OCI-LY7 (cell line): ENCODE results near the gene WDR7. TPM values are rescaled to one million over a fixed set of nuclear protein-coding genes. Genes with fewer than 3 reads are reported as not detected.
"Not testable (repeated sequence)": the region's sequence is repeated elsewhere in the genome, so short reads cannot be mapped to it uniquely, and the experiment has no call there.

ENCODE experiments used
- BruUV-seq: library from RNA; stranded (reverse); fragments of 400-500 nt; replicated peaks from 2 replicates; lab custom pipeline; 2021; lab: Mats Ljungman, UMichigan
- CTCF ChIA-PET: fragments of 300-600 bp; sonication (Branson Sonifier 250); formaldehyde crosslinking; loops from one replicate; lab custom pipeline; 2022; ENCODE audit warnings: antibody characterized with exemption; ENCODE audit not compliant: unreplicated experiment; lab: Charles Lee
- POLR2A ChIA-PET: fragments of 300-600 bp; sonication (Branson Sonifier 250); formaldehyde crosslinking; loops from one replicate; lab custom pipeline; 2022; ENCODE audit warnings: antibody characterized with exemption; lab: Charles Lee
- DNase-seq: peaks from one replicate; pipeline ENCODE4 v3.0.0-alpha.2; 2015; ENCODE audit warnings: low spot score
- H2AFZ ChIP-seq: fragments of 200-600 bp; sonication (generic), shearing (Covaris generic); 2 replicates; pipeline ENCODE4 v1.6.1; 2014; ENCODE audit warnings: mild to moderate bottlenecking, antibody characterized with exemption, low read length, moderate library complexity
- H3K27ac ChIP-seq: fragments of 200-600 bp; sonication (generic); 2 replicates; pipeline ENCODE4 v1.5.1; 2014; ENCODE audit warnings: mixed run types, low read depth, mild to moderate bottlenecking, moderate library complexity, low read length, inconsistent platforms; ENCODE audit not compliant: poor library complexity, severe bottlenecking
- H3K36me3 ChIP-seq: fragments of 200-600 bp; sonication (generic); 2 replicates; pipeline ENCODE4 v1.6.1; 2014; ENCODE audit warnings: mild to moderate bottlenecking, antibody characterized with exemption, low read length, moderate library complexity, mixed read lengths; ENCODE audit not compliant: insufficient read depth
- H3K4me1 ChIP-seq: fragments of 200-600 bp; sonication (generic); 2 replicates; pipeline ENCODE4 v1.5.1; 2014; ENCODE audit warnings: mild to moderate bottlenecking, low read length; ENCODE audit not compliant: insufficient read depth, poor library complexity, severe bottlenecking
- H3K4me2 ChIP-seq: fragments of 200-600 bp; sonication (generic); 2 replicates; pipeline ENCODE4 v1.6.1; 2014; ENCODE audit warnings: mild to moderate bottlenecking, low read length
- H3K4me3 ChIP-seq: fragments of 200-600 bp; sonication (generic); 2 replicates; pipeline ENCODE4 v1.5.1; 2014; ENCODE audit warnings: mild to moderate bottlenecking, low read depth, low read length; ENCODE audit not compliant: poor library complexity, severe bottlenecking
- H3K79me2 ChIP-seq: fragments of 200-600 bp; sonication (generic); 2 replicates; pipeline ENCODE4 v1.6.1; 2016; ENCODE audit warnings: low read depth, mild to moderate bottlenecking, low read length, moderate library complexity, mixed read lengths; ENCODE audit not compliant: insufficient read depth
- H3K9me2 ChIP-seq: fragments of 200-600 bp; sonication (generic); 2 replicates; pipeline ENCODE4 v1.6.1; 2016; ENCODE audit warnings: mild to moderate bottlenecking, low read length, mixed read lengths; ENCODE audit not compliant: insufficient read depth
- H3K9me3 ChIP-seq: fragments of 200-600 bp; sonication (generic); 2 replicates; pipeline ENCODE4 v1.6.1; 2014; ENCODE audit warnings: mild to moderate bottlenecking, mixed run types, low read length, mixed read lengths
- H4K20me1 ChIP-seq: fragments of 200-600 bp; sonication (generic); 2 replicates; pipeline ENCODE4 v1.6.1; 2014; ENCODE audit warnings: mild to moderate bottlenecking, antibody characterized with exemption, low read length, moderate library complexity, mixed read lengths; ENCODE audit not compliant: insufficient read depth
- CTCF ChIP-seq: fragments of 200-600 bp; sonication (generic); conservative IDR thresholded peaks from 2 replicates; pipeline ENCODE4 v1.5.1; 2014; ENCODE audit warnings: mild to moderate bottlenecking, antibody characterized with exemption, low read length, moderate library complexity, mixed read lengths
- EZH2phosphoT487 ChIP-seq: fragments of 200-600 bp; sonication (generic); IDR thresholded peaks from 2 replicates; pipeline ENCODE4 v1.6.1; 2018; ENCODE audit warnings: low read depth, borderline replicate concordance, mild to moderate bottlenecking, mixed run types, antibody characterized with exemption, low read length, moderate library complexity, mixed read lengths
- intact Hi-C: fragments of 100-400 bp; cut with micrococcal nuclease; formaldehyde crosslinking; loops from one replicate; pipeline ENCODE4 v1.10.0; 2022; ENCODE audit not compliant: unreplicated experiment
- total RNA-seq, 2 experiments: library from RNA; depleted of rRNA in 1 of 2; stranded (reverse); fragments of >200 nt in 1 of 2; shearing (Covaris generic) in 1 of 2; gene quantifications; 2 replicates each; pipeline ENCODE4 v1.2.3, GENCODE V29; 2014 to 2022

WDR7 gene
- total RNA-seq, 2 experiments from 2014 or later = 13.2 to 17.1 TPM

- Histone ChIP-seq H3K36me3 (no peaks in the 10 kb centered on the region; the same call in 1 of the 2 replicates), H3K9me2 (no peaks in the 10 kb centered on the region), H3K4me3 (peak overlapping the region; percentile 79), H4K20me1 (no peaks in the 10 kb centered on the region), H3K4me1 (peaks cover 10% of the 10 kb centered on the region), H3K4me2 (peak overlapping the region; percentile 98), H3K27ac (peak overlapping the region; percentile 62), H3K79me2 (peaks cover 31% of the 10 kb centered on the region), H2AFZ (peak overlapping the region; percentile 47; the same call in 1 of the 2 replicates), H3K9me3 (no peaks in the 10 kb centered on the region)
- DNase-seq = no peak
- TF ChIP-seq CTCF (no peak), EZH2phosphoT487 (no peak)
- ChIA-PET POLR2A (interaction anchor here (0.8 to 3.5 kb wide), 2 partner anchors 11 to 227 kb away, joined by 3 to 25 read pairs; no protein-coding TSS in a partner anchor), CTCF (no interaction called here)
- intact Hi-C loops = no loop called here
- no TSS peak for BruUV-seq
Observed at GRCh38 chr18:56651771-56652092, 573 bp downstream of the WDR7 start.

- Histone ChIP-seq H3K36me3 (no peaks in the 10 kb centered on the region; the same call in 1 of the 2 replicates), H3K27ac (no peak overlapping the region), H3K9me3 (no peaks in the 10 kb centered on the region), H3K4me3 (peak overlapping the region; percentile 79), H3K4me2 (peak overlapping the region; percentile 98), H3K79me2 (peaks cover 32% of the 10 kb centered on the region), H4K20me1 (no peaks in the 10 kb centered on the region), H3K4me1 (peaks cover 10% of the 10 kb centered on the region), H3K9me2 (no peaks in the 10 kb centered on the region), H2AFZ (no peak overlapping the region)
- DNase-seq = no peak
- TF ChIP-seq CTCF (no peak), EZH2phosphoT487 (no peak)
- POLR2A ChIA-PET = interaction anchor here (0.6 to 3.5 kb wide), 3 partner anchors 12 to 226 kb away, joined by 3 to 25 read pairs (median 3); no protein-coding TSS in a partner anchor
- BruUV-seq = no TSS peak
- CTCF ChIA-PET = no interaction called here
- intact Hi-C loops = no loop called here
Observed at GRCh38 chr18:56652802-56653201, 1.6 kb downstream of the WDR7 start.

GRCh38 chr18:56654280-56654679 is 3.1 kb downstream of the WDR7 start:
- H3K79me2 ChIP-seq = peaks cover 32% of the 10 kb centered on the region

More at GRCh38 chr18:56654280-56654679, 3.1 kb downstream of the WDR7 start:
- intact Hi-C loops, H3K9me3 ChIP-seq, H4K20me1 ChIP-seq, BruUV-seq, DNase-seq, H3K36me3 ChIP-seq, H3K27ac ChIP-seq, CTCF ChIA-PET, POLR2A ChIA-PET, H3K9me2 ChIP-seq, H2AFZ ChIP-seq, H3K4me3 ChIP-seq, H3K4me2 ChIP-seq: not testable (repeated sequence)
- peaks cover 10% of the 10 kb centered on the region for H3K4me1 ChIP-seq
